ENCODE results near the gene TPST2. TPM values are rescaled to one million over a fixed set of nuclear protein-coding genes. Genes with fewer than 3 reads are reported as not detected.
A peak's percentile ranks its signal among the peaks of the same experiment; 100 is the strongest.

TPST2 gene
- total and polyA plus RNA-seq, 9 of the 15 experiments (the other 6 are each of a cell fraction or from before 2014, with no cell fraction given) = 14.2 to 123 (median 60.1) TPM

GRCh38 chr22:26555478-26555877 is 34.5 kb downstream of the TPST2 start (continued):
- no peak for TF ChIP-seq RREB1 (CRISPR knock-in tag; IDR thresholded peaks at IDR 0.05)

GRCh38 chr22:26554956-26555355 is 35.0 kb downstream of the TPST2 start:
- peak overlapping the region; percentile 49; the same call in 1 of the 3 replicates for H3K27ac ChIP-seq (ENCODE audit: extremely low read depth, low read depth, low read length)
- H3K9ac ChIP-seq (ENCODE audit: insufficient read depth in 1 of 2, low read depth in 2 of 2, low read length in 2 of 2) = no peak overlapping the region; a peak in 1 of 4 replicates
- H3K79me2 ChIP-seq (ENCODE audit: control insufficient read depth, insufficient read depth, low read length) = peaks cover 95% of the 10 kb centered on the region
- H3K4me1 ChIP-seq (replicated peaks in 1 of 2; ENCODE audit: control insufficient read depth in 2 of 2, insufficient read depth in 2 of 2, low read length in 2 of 2) = peaks cover 0 to 8% of the 10 kb centered on the region in 2 experiments; a peak in 3 of 5 replicates
- peaks cover 58% of the 10 kb centered on the region for H3K36me3 ChIP-seq (ENCODE audit: control insufficient read depth, insufficient read depth, low read length)
- H3K27me3 ChIP-seq (ENCODE audit: control insufficient read depth in 2 of 2, insufficient read depth in 2 of 2, low read length in 2 of 2) = no peaks in the 10 kb centered on the region
- FAIRE-seq (no peak), DNase-seq (ENCODE audit: extremely low read depth in 1 of 4, low spot score in 3 of 4) (no peak), ATAC-seq (no peak)
- POLR2A ChIA-PET = interaction anchor here (0.8 to 1.0 kb wide), 2 partner anchors 13 to 14 kb away, joined by 3 to 5 read pairs; no protein-coding TSS in a partner anchor
- no TSS peak for BruUV-seq (replicated peaks)
- CTCF ChIA-PET (ENCODE audit: low intra/inter-chr PET ratio) = no interaction called here
- peaks cover 30% of the 10 kb centered on the region for H4K20me1 ChIP-seq (replicated peaks; ENCODE audit: control insufficient read depth, insufficient read depth, low read length)
- H3K9me1 ChIP-seq (ENCODE audit: control insufficient read depth, insufficient read depth, low read length) = peaks cover 9% of the 10 kb centered on the region
- 84% methylated on average over 6 of the region's 6 CpGs for WGBS (ENCODE audit: insufficient coverage, low coverage, missing lambda C conversion rate)
- H3K4me2 ChIP-seq (ENCODE audit: insufficient read depth, low read length) = no peak overlapping the region
- no peaks in the 10 kb centered on the region for H3K9me3 ChIP-seq (replicated peaks; ENCODE audit: control insufficient read depth, insufficient read depth, low read depth, low read length)
- H3K4me3 ChIP-seq = no peak overlapping the region
- H2AFZ ChIP-seq (ENCODE audit: low read depth, low read length) = no peak overlapping the region
- in situ Hi-C loops (cut with MboI) (no loop called here), intact Hi-C loops (cut with micrococcal nuclease) (no loop called here)
- TF ChIP-seq ZNF518B (CRISPR knock-in tag; IDR thresholded peaks at IDR 0.05) (no peak), KDM5B (IDR thresholded peaks at IDR 0.05; ENCODE audit: insufficient replicate concordance, low read depth, low read length) (no peak), POLR2H (tag; IDR thresholded peaks at IDR 0.05; ENCODE audit: low read depth) (no peak), CTCFL (IDR thresholded peaks at IDR 0.05; ENCODE audit: borderline replicate concordance, insufficient read depth, low read depth, low read length, poor library complexity, severe bottlenecking) (no peak), U2AF2 (optimal IDR thresholded peaks at IDR 0.05; ENCODE audit: low read depth, low read length) (no peak), ATF1 (CRISPR knock-in tag; IDR thresholded peaks at IDR 0.05) (no peak), ATF1 (tag; IDR thresholded peaks at IDR 0.05) (no peak), ZZZ3 (IDR thresholded peaks at IDR 0.05) (no peak)
